OCI-LY1 (cell line): ENCODE measurements around the gene PNMA1.
A peak's percentile ranks its signal among the peaks of the same experiment; 100 is the strongest.

Experiments used
- H2AFZ ChIP-seq: fragments of 200-600 bp; sonication (generic), shearing (Covaris generic); 2 replicates; pipeline ENCODE4 v1.6.0; 2014; ENCODE audit warnings: antibody characterized with exemption, mild to moderate bottlenecking, low read length
- H3F3A ChIP-seq: fragments of 200-600 bp; sonication (generic), shearing (Covaris generic); 2 replicates; pipeline ENCODE4 v1.6.0; 2014; ENCODE audit warnings: mild to moderate bottlenecking, antibody characterized with exemption, low read length, moderate library complexity; ENCODE audit not compliant: insufficient read depth
- H3K27ac ChIP-seq: fragments of 200-600 bp; sonication (generic); 2 replicates; pipeline ENCODE4 v1.5.1; 2014; ENCODE audit warnings: low read length, mixed run types, mild to moderate bottlenecking, low read depth; ENCODE audit not compliant: poor library complexity, severe bottlenecking
- H3K27me3 ChIP-seq: fragments of 200-600 bp; sonication (generic); 2 replicates; pipeline ENCODE4 v1.6.0; 2014; ENCODE audit warnings: antibody characterized with exemption, mild to moderate bottlenecking, low read length, moderate library complexity; ENCODE audit not compliant: insufficient read depth
- H3K36me3 ChIP-seq: fragments of 200-600 bp; sonication (generic); 2 replicates; pipeline ENCODE4 v1.6.1; 2014; ENCODE audit warnings: mild to moderate bottlenecking, antibody characterized with exemption, low read length, moderate library complexity, mixed read lengths; ENCODE audit not compliant: insufficient read depth
- H3K4me1 ChIP-seq: fragments of 200-600 bp; sonication (generic); 2 replicates; pipeline ENCODE4 v1.5.1; 2014; ENCODE audit warnings: mild to moderate bottlenecking, low read length, moderate library complexity; ENCODE audit not compliant: insufficient read depth, severe bottlenecking
- H3K4me2 ChIP-seq: fragments of 200-600 bp; sonication (generic), shearing (Covaris generic); 2 replicates; pipeline ENCODE4 v1.6.1; 2014; ENCODE audit warnings: low read length
- H3K4me3 ChIP-seq: fragments of 200-600 bp; sonication (generic); 2 replicates; pipeline ENCODE4 v1.5.1; 2014; ENCODE audit warnings: low read length, low read depth, mild to moderate bottlenecking, mixed read lengths; ENCODE audit not compliant: poor library complexity, severe bottlenecking
- H3K79me2 ChIP-seq: fragments of 200-600 bp; shearing (Covaris generic); 2 replicates; pipeline ENCODE4 v1.6.1; 2016; ENCODE audit warnings: mixed run types, low read length, mixed read lengths; ENCODE audit not compliant: insufficient read depth
- H3K9ac ChIP-seq: fragments of 200-600 bp; sonication (generic), shearing (Covaris generic); 2 replicates; pipeline ENCODE4 v1.6.1; 2014; ENCODE audit warnings: mild to moderate bottlenecking, low read length, mixed read lengths
- H3K9me2 ChIP-seq: fragments of 200-600 bp; sonication (generic), shearing (Covaris generic); 2 replicates; pipeline ENCODE4 v1.6.1; 2014; ENCODE audit warnings: low read depth, mild to moderate bottlenecking, low read length, mixed read lengths
- H3K9me3 ChIP-seq: fragments of 200-600 bp; shearing (Covaris generic); 2 replicates; pipeline ENCODE4 v1.6.1; 2014; ENCODE audit warnings: low read length, mixed read lengths
- H4K20me1 ChIP-seq: fragments of 200-600 bp; sonication (generic), shearing (Covaris generic); 2 replicates; pipeline ENCODE4 v1.6.0; 2016; ENCODE audit warnings: mild to moderate bottlenecking, low read length; ENCODE audit not compliant: insufficient read depth
- CTCF ChIP-seq: fragments of 200-600 bp; sonication (generic), shearing (Covaris generic); IDR thresholded peaks from 2 replicates; pipeline ENCODE4 v1.5.1; 2017; ENCODE audit warnings: mild to moderate bottlenecking, antibody characterized with exemption, low read length, moderate library complexity, mixed read lengths
- EZH2 ChIP-seq: fragments of 200-600 bp; sonication (generic), shearing (Covaris generic); IDR thresholded peaks from 2 replicates; pipeline ENCODE4 v1.8.0; 2017; ENCODE audit warnings: borderline replicate concordance, mixed run types, mild to moderate bottlenecking, antibody characterized with exemption, low read length, moderate library complexity, mixed read lengths

The PNMA1 gene

DNA sequence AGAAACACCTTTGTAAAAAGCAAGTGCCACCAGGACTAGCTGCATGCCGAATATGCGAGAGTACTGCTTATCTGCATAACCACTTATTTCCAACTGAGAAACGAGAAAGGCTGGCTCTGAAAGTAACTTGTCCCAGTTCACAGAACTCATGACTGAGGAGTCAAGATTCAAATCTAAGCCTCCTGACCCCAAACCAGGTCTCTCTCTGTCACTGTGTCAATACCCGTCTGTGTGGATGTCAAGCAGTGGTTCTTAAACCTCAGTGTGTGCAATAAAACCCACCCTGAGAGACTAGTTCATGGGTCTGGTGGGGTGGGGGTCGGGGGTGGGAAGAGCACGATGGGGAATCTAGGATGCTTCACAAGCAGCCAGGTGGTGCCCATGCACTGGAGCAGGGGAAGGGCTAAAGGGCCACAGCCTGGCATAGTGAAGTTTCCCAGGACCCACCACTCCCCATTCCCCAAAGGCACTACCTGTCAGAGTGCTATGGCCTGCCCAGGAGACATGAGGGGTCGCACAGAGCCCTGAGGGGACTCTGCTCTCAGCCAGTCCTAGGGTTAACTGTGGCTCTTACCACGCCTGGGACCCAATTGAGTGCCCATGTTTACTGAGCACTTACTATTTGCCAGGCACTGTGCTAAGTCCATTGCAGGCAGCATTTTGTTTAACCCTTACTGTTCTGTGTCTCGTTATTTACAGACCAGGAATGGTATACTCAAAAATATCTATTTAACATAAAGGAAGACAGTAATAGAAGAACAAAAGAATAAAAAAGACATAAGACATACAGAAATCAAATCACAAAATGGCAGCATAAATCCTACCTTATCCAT is 33.4 kb upstream of the PNMA1 start:
- H3K36me3 ChIP-seq = peaks cover 14% of the 10 kb centered on the region
- peaks cover 96% of the 10 kb centered on the region for H3K4me1 ChIP-seq
- no peaks in the 10 kb centered on the region for H3K27me3 ChIP-seq
- peak overlapping the region; percentile 72 for H3K27ac ChIP-seq
- H4K20me1 ChIP-seq = no peaks in the 10 kb centered on the region; the same call in 1 of the 2 replicates
- H3K4me2 ChIP-seq = peak overlapping the region; percentile 31
- H3K9me2 ChIP-seq = no peaks in the 10 kb centered on the region
- H2AFZ ChIP-seq = no peak overlapping the region
- H3K79me2 ChIP-seq = peaks cover 100% of the 10 kb centered on the region
- H3K9ac ChIP-seq = peak overlapping the region; percentile 20; the same call in 1 of the 2 replicates
- H3F3A ChIP-seq = no peaks in the 10 kb centered on the region
- TF ChIP-seq CTCF = no peak
- TF ChIP-seq EZH2 = no peak
- H3K4me3 ChIP-seq = no peak overlapping the region
- H3K9me3 ChIP-seq = no peaks in the 10 kb centered on the region

GRCh38 chr14:73746520-73747378 is 32.6 kb upstream of the PNMA1 start:
- Histone ChIP-seq H3K4me1 (peaks cover 96% of the 10 kb centered on the region), H3K27me3 (no peaks in the 10 kb centered on the region), H3K9me3 (no peaks in the 10 kb centered on the region), H2AFZ (no peak overlapping the region), H3K4me2 (peak overlapping the region; percentile 31), H3F3A (no peaks in the 10 kb centered on the region), H3K9me2 (no peaks in the 10 kb centered on the region), H3K79me2 (peaks cover 100% of the 10 kb centered on the region), H3K4me3 (no peak overlapping the region), H3K9ac (peak overlapping the region; percentile 20; the same call in 1 of the 2 replicates), H3K36me3 (peaks cover 14% of the 10 kb centered on the region), H3K27ac (peak overlapping the region; percentile 72), H4K20me1 (no peaks in the 10 kb centered on the region; the same call in 1 of the 2 replicates)
- TF ChIP-seq CTCF = no peak
- no peak for TF ChIP-seq EZH2

- H3K4me1 ChIP-seq = peaks cover 94% of the 10 kb centered on the region
- no peaks in the 10 kb centered on the region; the same call in 1 of the 2 replicates for H4K20me1 ChIP-seq
- no peak overlapping the region for H2AFZ ChIP-seq
- no peaks in the 10 kb centered on the region for H3K9me2 ChIP-seq
- no peaks in the 10 kb centered on the region for H3K27me3 ChIP-seq
- H3K79me2 ChIP-seq = peaks cover 100% of the 10 kb centered on the region
- TF ChIP-seq CTCF (no peak), EZH2 (no peak)
- peaks cover 13% of the 10 kb centered on the region for H3K36me3 ChIP-seq
- H3K4me2 ChIP-seq = peak overlapping the region; percentile 45; the same call in 1 of the 2 replicates
- H3K9me3 ChIP-seq = no peaks in the 10 kb centered on the region
- peak overlapping the region; percentile 72 for H3K27ac ChIP-seq
- no peaks in the 10 kb centered on the region for H3F3A ChIP-seq
- peak overlapping the region; percentile 4; the same call in 1 of the 2 replicates for H3K9ac ChIP-seq
- no peak overlapping the region for H3K4me3 ChIP-seq
Measured at GRCh38 chr14:73745571-73746519, 31.7 kb upstream of the PNMA1 start.
